ENCODE results near the gene BARX2.

DNA sequence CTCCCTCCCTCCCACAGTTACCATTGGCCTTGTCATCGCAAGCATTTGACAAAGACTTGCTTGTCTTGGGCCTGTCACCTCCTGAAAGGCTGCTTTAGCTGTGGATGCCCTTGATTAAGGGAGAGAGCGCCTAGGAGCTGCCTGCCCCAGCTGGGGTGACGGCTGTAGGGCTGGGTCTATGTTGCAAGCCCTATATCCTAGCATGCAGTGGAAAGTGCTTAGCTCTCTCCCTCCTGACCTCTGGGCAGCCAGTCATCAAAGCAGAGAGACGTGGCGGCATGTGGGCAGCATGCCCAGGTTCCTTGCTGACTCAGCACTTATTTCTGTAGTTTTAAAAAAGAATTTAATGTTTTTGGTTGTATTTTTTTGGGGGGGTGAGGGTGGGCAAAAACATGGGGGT is 75.9 kb downstream of the BARX2 start:
- no peak for TF ChIP-seq CTCF (IDR thresholded peaks at IDR 0.05)
- no peak for TF ChIP-seq POLR2A (IDR thresholded peaks at IDR 0.05)
- no peak for TF ChIP-seq EP300 (IDR thresholded peaks at IDR 0.05)
- no peak for TF ChIP-seq POLR2AphosphoS5 (IDR thresholded peaks at IDR 0.05)

Data from stomach (tissue), 4 donors.